H9 (cell line): ENCODE data around the gene PRSS22. TPM values are rescaled to one million over a fixed set of nuclear protein-coding genes. Genes with fewer than 3 reads are reported as not detected.

Experiments used
- DNase-seq: peaks from one replicate; pipeline ENCODE4 v3.0.0-alpha.2; 2017
- H2AFZ ChIP-seq: one replicate; pipeline ENCODE4 v1.6.1; 2013; ENCODE audit warnings: mild to moderate bottlenecking, low read length, control low read depth, moderate library complexity
- H2AK5ac ChIP-seq: 2 replicates; pipeline ENCODE4 v1.6.1; 2013; ENCODE audit warnings: low read length, control low read depth, mixed read lengths; ENCODE audit not compliant: insufficient read length
- H2BK120ac ChIP-seq: one replicate; pipeline ENCODE4 v1.6.1; 2013; ENCODE audit warnings: low read depth, mild to moderate bottlenecking, low read length, control low read depth, inconsistent platforms; ENCODE audit not compliant: poor library complexity, severe bottlenecking
- H2BK12ac ChIP-seq: 2 replicates; pipeline ENCODE4 v1.6.1; 2013; ENCODE audit warnings: low read length, control low read depth, mixed read lengths, low read depth; ENCODE audit not compliant: insufficient read length
- H2BK15ac ChIP-seq: 2 replicates; pipeline ENCODE4 v1.6.1; 2013; ENCODE audit warnings: low read depth, low read length, control low read depth
- H2BK20ac ChIP-seq: one replicate; pipeline ENCODE4 v1.6.1; 2013; ENCODE audit warnings: low read depth, mild to moderate bottlenecking, low read length, control low read depth, inconsistent platforms; ENCODE audit not compliant: poor library complexity, severe bottlenecking
- H2BK5ac ChIP-seq: 2 replicates; pipeline ENCODE4 v1.6.1; 2013; ENCODE audit warnings: low read length, control low read depth, mixed read lengths; ENCODE audit not compliant: insufficient read length
- H3K14ac ChIP-seq: 2 replicates; pipeline ENCODE4 v1.6.1; 2013; ENCODE audit warnings: low read length, control low read depth; ENCODE audit not compliant: insufficient read depth
- H3K18ac ChIP-seq: 2 replicates; pipeline ENCODE4 v1.6.1; 2013; ENCODE audit warnings: low read depth, mild to moderate bottlenecking, mixed read lengths, low read length, control low read depth; ENCODE audit not compliant: insufficient read length
- H3K23ac ChIP-seq: 2 replicates; pipeline ENCODE4 v1.6.1; 2013; ENCODE audit warnings: low read length, control low read depth, mixed read lengths, low read depth; ENCODE audit not compliant: insufficient read length
- H3K23me2 ChIP-seq: 2 replicates; pipeline ENCODE4 v1.6.1; 2013; ENCODE audit warnings: low read depth, mild to moderate bottlenecking, mixed read lengths, low read length, control low read depth; ENCODE audit not compliant: insufficient read length, poor library complexity, severe bottlenecking
- H3K27ac ChIP-seq: 2 replicates; pipeline ENCODE4 v1.5.1; 2013; ENCODE audit warnings: low read length, control low read depth, mixed read lengths, low read depth; ENCODE audit not compliant: insufficient read length
- H3K27me3 ChIP-seq: 2 replicates; pipeline ENCODE4 v1.6.1; 2013; ENCODE audit warnings: low read length, control low read depth, inconsistent platforms; ENCODE audit not compliant: insufficient read depth
- H3K4ac ChIP-seq: 2 replicates; pipeline ENCODE4 v1.6.1; 2013; ENCODE audit warnings: low read depth, mild to moderate bottlenecking, control low read depth, inconsistent platforms, low read length, moderate library complexity
- H3K4me1 ChIP-seq: 2 replicates; pipeline ENCODE4 v1.6.1; 2013; ENCODE audit warnings: low read length, control low read depth, inconsistent platforms; ENCODE audit not compliant: insufficient read depth
- H3K4me2 ChIP-seq: 2 replicates; pipeline ENCODE4 v1.6.1; 2013; ENCODE audit warnings: low read length, control low read depth, mixed read lengths; ENCODE audit not compliant: insufficient read length, insufficient read depth
- H3K56ac ChIP-seq: 2 replicates; pipeline ENCODE4 v1.6.1; 2013; ENCODE audit warnings: low read depth, mild to moderate bottlenecking, mixed read lengths, low read length, control low read depth; ENCODE audit not compliant: insufficient read length
- H3K79me1 ChIP-seq: 2 replicates; pipeline ENCODE4 v1.6.1; 2013; ENCODE audit warnings: low read depth, mild to moderate bottlenecking, moderate library complexity, low read length, control low read depth, inconsistent platforms; ENCODE audit not compliant: insufficient read depth, poor library complexity, severe bottlenecking
- H3K79me2 ChIP-seq: 2 replicates; pipeline ENCODE4 v1.6.1; 2013; ENCODE audit warnings: low read length, control low read depth, inconsistent platforms; ENCODE audit not compliant: insufficient read depth
- H3K9ac ChIP-seq: 2 replicates; pipeline ENCODE4 v1.6.1; 2013; ENCODE audit warnings: low read length, control low read depth, mixed read lengths; ENCODE audit not compliant: insufficient read length; ENCODE audit errors: extremely low read depth
- H3K9me3 ChIP-seq: one replicate; pipeline ENCODE4 v1.6.1; 2013; ENCODE audit warnings: low read depth, low read length, inconsistent platforms; ENCODE audit not compliant: control insufficient read depth
- H3T11ph ChIP-seq: one replicate; pipeline ENCODE4 v1.6.1; 2013; ENCODE audit warnings: mild to moderate bottlenecking, low read length, control low read depth, inconsistent platforms
- H4K20me1 ChIP-seq: one replicate; pipeline ENCODE4 v1.6.1; 2013; ENCODE audit not compliant: control insufficient read depth, insufficient read length, insufficient read depth
- H4K5ac ChIP-seq: 2 replicates; pipeline ENCODE4 v1.6.1; 2013; ENCODE audit warnings: low read depth, mild to moderate bottlenecking, mixed read lengths, low read length, control low read depth; ENCODE audit not compliant: insufficient read length
- H4K8ac ChIP-seq: replicated peaks from 2 replicates; pipeline ENCODE4 v1.6.1; 2013; ENCODE audit warnings: low read length, control low read depth, mixed read lengths, low read depth; ENCODE audit not compliant: insufficient read length
- H4K91ac ChIP-seq: 2 replicates; pipeline ENCODE4 v1.6.1; 2013; ENCODE audit warnings: low read depth, mild to moderate bottlenecking, moderate library complexity, mixed read lengths, low read length, control low read depth; ENCODE audit not compliant: insufficient read length
- H3K27ac Mint-ChIP-seq, 3 experiments: 2 replicates in 2 of 3; 3 replicates in 1 of 3; pipeline ENCODE4 v1.8.0; 2020 to 2021; ENCODE audit warnings: mixed read lengths in 3 of 3, mild to moderate bottlenecking in 1 of 3, moderate library complexity in 1 of 3
- H3K27me3 Mint-ChIP-seq: 2 replicates; pipeline ENCODE4 v1.8.0; 2021; ENCODE audit warnings: low read depth, mild to moderate bottlenecking, moderate library complexity, mixed read lengths
- H3K36me3 Mint-ChIP-seq, 3 experiments: 2 replicates in 2 of 3; 3 replicates in 1 of 3; pipeline ENCODE4 v1.8.0; 2020 to 2021; ENCODE audit warnings: low read depth in 3 of 3, mixed read lengths in 3 of 3; ENCODE audit not compliant: insufficient read depth in 1 of 3
- H3K4me1 Mint-ChIP-seq, 2 experiments: 2 replicates each; pipeline ENCODE4 v1.8.0; 2020; ENCODE audit warnings: mixed read lengths in 2 of 2
- H3K4me3 Mint-ChIP-seq, 2 experiments: 2 replicates in 1 of 2; 3 replicates in 1 of 2; pipeline ENCODE4 v1.8.0; 2020 to 2021; ENCODE audit warnings: mild to moderate bottlenecking in 2 of 2, mixed read lengths in 2 of 2, moderate library complexity in 1 of 2
- H3K9me3 Mint-ChIP-seq, 2 experiments: 2 replicates in 1 of 2; 3 replicates in 1 of 2; pipeline ENCODE4 v1.8.0; 2020; ENCODE audit warnings: mild to moderate bottlenecking in 2 of 2, mixed read lengths in 2 of 2, moderate library complexity in 1 of 2
- WGBS: extraction: QIAGEN DNeasy Blood & Tissue Kit; methylation state at CpG from one replicate; pipeline ENCODE4 v1.1.7; 2013; ENCODE audit warnings: missing lambda C conversion rate, low lambda C conversion rate, mixed read lengths; ENCODE audit not compliant: insufficient read length; ENCODE audit errors: extremely low coverage; 5-methylcytosine and 5-hydroxymethylcytosine counted together
- total RNA-seq: library from RNA; stranded (reverse); gene quantifications from 2 replicates; pipeline ENCODE4 v1.2.1, GENCODE V29; 2021
- TF ChIP-seq, protein P1 (sequence below): fragments of 200-600 bp; sonication (generic); conservative IDR thresholded peaks from 3 replicates; pipeline ENCODE4 v1.8.0; 2021; ENCODE audit warnings: antibody characterized with exemption, mild to moderate bottlenecking

The PRSS22 gene
- total RNA-seq, 1 experiment from 2014 or later: 1.9 TPM

DNA sequence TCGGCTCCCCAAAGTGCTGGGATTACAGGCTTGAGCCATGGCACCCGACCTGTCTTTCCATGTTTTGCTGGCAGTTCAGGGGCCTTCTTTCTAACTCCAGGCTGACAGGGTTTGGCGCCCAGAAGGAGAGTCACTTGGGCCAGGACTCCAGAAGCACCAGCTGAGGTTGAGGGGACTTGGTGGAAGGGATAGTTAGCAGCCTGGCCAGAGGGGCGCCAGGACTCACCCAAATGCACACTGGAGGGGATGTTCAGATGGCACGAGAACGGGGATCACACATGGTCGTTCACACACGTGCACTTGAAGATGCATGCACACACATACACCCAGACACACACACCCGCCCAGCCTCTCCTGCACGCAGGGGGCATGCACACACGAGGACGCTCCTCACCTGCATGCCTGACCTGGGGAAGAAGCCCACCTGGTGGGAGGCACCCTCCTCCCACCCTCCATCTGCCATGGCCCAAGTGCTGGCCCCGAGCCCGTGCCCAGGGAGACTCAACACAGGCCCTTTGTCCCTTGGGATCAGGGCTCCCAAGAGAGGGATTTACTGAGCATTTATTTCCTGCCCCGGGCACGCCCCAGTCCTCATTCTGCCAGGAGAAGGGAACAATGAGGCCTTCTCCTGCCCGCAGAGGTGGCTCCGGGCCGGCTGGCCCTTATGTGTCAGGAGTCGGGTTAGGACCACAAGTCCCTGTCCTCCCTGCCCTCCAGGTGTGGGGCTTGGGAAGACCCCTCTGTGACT, 43.2 kb downstream of the PRSS22 start:
- Mint-ChIP-seq H3K27me3 (peaks cover 14% of the 10 kb centered on the region), H3K4me1 (peaks cover 7% of the 10 kb centered on the region in 2 experiments; a peak in 3 of 4 replicates), H3K9me3 (no peaks in the 10 kb centered on the region), H3K4me3 (no peak overlapping the region), H3K36me3 (no peaks in the 10 kb centered on the region), H3K27ac (no peak overlapping the region; a peak in 1 of 7 replicates)
- Histone ChIP-seq H3K9ac (no peak overlapping the region), H2BK5ac (no peak overlapping the region), H2BK12ac (no peak overlapping the region), H2BK20ac (no peak overlapping the region), H3K56ac (no peak overlapping the region), H3K23ac (no peak overlapping the region), H3K4me1 (no peaks in the 10 kb centered on the region), H3K79me2 (no peaks in the 10 kb centered on the region), H3K4ac (no peak overlapping the region), H3K18ac (no peak overlapping the region), H4K8ac (no peak overlapping the region), H3K9me3 (no peaks in the 10 kb centered on the region), H4K91ac (no peak overlapping the region), H4K5ac (no peak overlapping the region), H3K4me2 (no peak overlapping the region), H2AK5ac (no peak overlapping the region), H3K27ac (no peak overlapping the region), H3K14ac (no peak overlapping the region), H4K20me1 (no peaks in the 10 kb centered on the region), H3K27me3 (no peaks in the 10 kb centered on the region), H2BK120ac (no peak overlapping the region), H3K23me2 (no peaks in the 10 kb centered on the region), H2BK15ac (no peak overlapping the region), H3T11ph (no peak overlapping the region), H2AFZ (no peak overlapping the region), H3K79me1 (no peaks in the 10 kb centered on the region)
- DNase-seq: no peak
- TF ChIP-seq, protein P1, sequence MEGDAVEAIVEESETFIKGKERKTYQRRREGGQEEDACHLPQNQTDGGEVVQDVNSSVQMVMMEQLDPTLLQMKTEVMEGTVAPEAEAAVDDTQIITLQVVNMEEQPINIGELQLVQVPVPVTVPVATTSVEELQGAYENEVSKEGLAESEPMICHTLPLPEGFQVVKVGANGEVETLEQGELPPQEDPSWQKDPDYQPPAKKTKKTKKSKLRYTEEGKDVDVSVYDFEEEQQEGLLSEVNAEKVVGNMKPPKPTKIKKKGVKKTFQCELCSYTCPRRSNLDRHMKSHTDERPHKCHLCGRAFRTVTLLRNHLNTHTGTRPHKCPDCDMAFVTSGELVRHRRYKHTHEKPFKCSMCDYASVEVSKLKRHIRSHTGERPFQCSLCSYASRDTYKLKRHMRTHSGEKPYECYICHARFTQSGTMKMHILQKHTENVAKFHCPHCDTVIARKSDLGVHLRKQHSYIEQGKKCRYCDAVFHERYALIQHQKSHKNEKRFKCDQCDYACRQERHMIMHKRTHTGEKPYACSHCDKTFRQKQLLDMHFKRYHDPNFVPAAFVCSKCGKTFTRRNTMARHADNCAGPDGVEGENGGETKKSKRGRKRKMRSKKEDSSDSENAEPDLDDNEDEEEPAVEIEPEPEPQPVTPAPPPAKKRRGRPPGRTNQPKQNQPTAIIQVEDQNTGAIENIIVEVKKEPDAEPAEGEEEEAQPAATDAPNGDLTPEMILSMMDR: no peak
- WGBS: no CpG with 5 or more reads among the region's 20 CpGs
